Stimulated activated CD4-positive, alpha-beta T cell treated with anti-CD3 and anti-CD28 coated beads, Interleukin-12 subunit alpha, Interleukin-12 subunit beta, amount 100 ng/mL, for 24 hours (primary cell): ENCODE measurements around the gene RANBP3.
A peak's percentile ranks its signal among the peaks of the same experiment; 100 is the strongest.
"Not testable (repeated sequence)": the region's sequence is repeated elsewhere in the genome, so short reads cannot be mapped to it uniquely, and the experiment has no call there.

Source experiments
- DNase-seq, 2 experiments: peaks; one replicate each; pipeline ENCODE4 v3.0.0-alpha.2; 2020; ENCODE audit warnings: low read depth in 2 of 2

Gene RANBP3

DNA sequence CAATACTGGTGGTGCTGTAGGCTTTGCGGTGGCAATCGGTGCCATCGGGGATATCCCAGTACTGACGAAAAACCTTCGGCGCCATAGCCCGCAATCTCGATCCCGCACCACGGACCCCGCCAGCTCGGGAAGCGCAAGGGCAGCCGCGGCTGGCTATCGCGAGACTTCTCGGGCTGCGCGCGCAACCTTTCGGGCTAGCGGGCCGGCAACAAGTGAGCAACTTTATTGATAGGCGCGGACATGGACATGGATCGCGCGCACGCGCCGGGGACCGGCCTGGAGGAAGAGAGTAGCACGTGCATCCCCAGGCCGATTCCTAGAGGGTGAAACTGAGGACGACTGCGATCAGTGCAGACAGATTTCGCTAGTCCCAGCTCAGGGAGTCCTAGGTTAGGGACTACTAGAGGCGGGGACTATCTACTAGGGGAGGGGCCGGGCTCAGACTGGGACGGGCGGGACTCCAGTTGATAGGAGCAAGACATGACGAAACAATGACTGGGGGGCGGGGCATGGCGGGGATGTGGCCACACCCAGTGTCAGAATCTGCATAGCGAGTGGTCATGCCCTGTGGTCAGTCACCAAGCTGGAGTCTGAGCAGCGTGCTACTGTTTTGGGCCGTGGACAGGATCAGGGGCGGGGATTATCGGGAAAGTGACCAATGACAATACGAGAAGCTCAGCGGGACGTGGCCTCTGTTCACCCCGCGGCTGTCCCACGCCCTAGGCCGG, 74.2 kb downstream of the RANBP3 start, which contains the start of gene NDUFA11:
TSS of gene NDUFA11 (minus strand) at position 167 of the 728 bp plus-strand sequence. CDS start at position 85, 82 bp downstream.
- DNase-seq: peak; percentile 94 to 97

- no peak for DNase-seq
Measured at GRCh38 chr19:5903056-5903623, 74.8 kb downstream of the RANBP3 start.

DNA sequence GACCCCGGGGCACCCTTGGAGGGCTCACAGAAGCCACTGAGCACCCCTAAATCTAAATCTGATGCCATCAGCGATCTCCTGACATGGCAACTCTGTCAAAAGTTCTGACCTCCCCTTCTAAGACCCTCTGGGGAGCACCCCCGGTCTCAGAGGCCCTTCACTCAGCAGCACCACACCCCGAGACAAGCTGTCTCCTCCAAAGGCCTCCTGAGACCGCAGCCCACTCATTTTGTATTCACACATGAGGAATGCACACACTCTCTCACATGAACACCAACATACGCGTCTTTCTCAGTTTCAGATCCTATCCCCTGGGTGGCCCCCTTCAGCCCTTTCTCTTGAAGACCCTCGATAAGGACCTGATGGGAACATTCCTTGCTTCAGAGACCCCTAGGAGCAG, 77.0 kb downstream of the RANBP3 start:
- no peak for DNase-seq

DNA sequence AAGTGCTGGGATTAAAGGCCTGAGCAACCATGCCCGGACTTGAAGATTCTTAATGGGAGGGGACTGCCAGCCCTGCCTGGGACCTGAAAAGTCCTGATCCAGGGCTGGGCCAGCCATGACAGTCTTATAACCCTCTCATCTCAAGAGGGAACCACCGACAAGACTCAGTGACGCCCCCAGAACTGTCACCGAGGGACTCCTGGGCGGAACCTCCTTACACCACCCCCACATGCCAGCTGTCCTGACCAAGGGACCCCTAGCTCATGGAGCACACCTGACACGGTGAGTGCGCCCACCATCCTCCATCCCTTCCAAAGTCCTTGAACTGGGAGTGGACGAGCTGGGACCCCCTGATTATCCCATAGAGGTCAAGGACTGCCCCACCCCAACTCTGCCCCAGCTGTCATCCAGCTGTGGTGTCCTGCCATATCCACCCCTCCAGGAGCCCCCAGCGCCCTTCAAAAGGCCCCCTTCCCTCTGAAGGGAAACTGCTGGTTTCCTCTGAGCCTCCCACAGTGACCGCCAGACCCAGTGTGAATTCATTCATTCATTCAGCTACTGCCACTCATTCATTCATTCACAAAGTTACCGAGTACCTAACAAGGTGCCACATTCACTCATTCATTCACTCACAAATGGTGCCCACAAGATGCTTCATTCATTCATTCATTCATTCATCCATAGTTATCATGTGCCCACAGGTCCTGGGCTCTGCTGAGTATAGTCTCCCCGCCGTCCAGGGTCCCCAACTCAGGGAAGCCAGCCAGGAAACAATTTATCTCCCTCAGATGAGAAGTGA, 78.0 kb downstream of the RANBP3 start:
- DNase-seq: no peak

DNA sequence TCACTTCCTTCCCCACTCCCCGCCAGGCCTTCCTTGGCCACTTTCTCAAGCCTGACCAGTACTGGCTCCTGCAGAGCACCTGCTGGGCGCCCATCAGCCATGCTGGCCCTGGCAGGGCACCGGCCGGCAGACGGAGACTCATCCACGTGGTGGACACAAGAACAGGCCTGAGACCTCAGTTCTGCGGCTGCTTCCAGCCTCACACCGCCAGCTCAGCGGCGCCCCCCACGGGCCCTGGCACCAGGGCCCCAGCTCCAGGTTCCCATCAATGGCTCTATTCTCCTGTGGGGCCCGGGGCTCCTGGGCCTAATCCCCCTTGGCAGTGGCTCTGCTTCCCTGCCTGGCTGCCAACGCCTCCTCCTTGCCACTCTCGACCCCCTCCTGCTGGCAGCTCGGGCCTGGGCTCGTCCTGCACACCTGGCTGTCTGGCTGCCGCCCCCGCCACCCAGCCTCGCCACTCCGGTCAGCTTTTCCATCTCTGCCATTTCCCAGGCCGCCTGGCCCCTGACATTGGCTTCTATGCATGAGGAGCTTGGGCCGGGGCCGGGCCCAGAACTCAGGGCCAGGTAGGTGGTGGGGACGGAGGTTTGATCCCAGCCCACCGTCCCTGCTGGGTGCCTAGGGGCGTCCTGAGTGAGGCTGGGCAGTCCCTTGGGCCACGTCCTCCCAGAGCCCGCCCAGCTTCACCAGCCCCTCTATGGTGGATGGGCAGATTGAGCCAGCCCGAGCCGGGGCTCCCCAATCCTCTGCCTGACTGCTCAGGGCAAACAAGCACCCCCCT, 80.6 kb downstream of the RANBP3 start:
- DNase-seq: no peak

DNA sequence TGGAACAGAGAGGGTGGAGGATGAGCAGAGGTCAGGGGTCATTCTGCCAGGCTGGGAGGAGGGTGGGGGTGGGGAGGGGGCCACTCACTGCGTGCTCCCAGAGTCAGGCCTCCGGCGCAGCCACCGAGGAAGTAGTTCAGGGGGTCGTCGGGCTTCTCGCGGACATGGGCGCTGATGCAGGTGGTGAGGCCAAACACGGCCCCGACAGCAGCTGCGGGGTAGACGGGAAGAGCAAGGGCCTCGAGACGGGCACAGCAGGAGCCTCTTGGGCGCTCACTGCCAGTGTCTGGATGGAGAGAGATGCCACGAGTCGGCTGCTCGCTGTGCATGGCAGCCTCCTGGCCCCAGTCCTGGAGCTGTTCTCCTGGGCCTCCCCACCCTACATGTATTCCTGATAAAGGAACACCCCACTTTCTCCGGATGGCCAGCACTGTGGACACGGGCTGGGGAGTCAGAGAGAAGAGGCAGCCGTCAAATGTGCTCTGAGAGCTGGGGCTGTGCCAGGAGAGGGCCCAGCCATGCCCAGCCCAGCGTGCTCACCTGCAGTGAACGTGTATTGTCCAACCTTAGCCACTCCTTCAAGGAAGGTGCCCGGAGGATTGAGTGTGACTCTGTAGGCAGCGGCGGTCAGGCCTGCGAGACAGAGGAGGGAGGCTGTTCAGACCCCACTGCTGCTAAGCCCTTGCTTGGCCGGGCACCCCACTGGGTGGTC, 81.4 kb downstream of the RANBP3 start:
- no peak for DNase-seq

- no peak for DNase-seq
Measured at GRCh38 chr19:5895890-5896289, 82.0 kb downstream of the RANBP3 start.

- DNase-seq: no peak
Measured at GRCh38 chr19:5895409-5895808, 82.5 kb downstream of the RANBP3 start.

GRCh38 chr19:5894704-5895349, 83.1 kb downstream of the RANBP3 start:
- DNase-seq: no peak

DNA sequence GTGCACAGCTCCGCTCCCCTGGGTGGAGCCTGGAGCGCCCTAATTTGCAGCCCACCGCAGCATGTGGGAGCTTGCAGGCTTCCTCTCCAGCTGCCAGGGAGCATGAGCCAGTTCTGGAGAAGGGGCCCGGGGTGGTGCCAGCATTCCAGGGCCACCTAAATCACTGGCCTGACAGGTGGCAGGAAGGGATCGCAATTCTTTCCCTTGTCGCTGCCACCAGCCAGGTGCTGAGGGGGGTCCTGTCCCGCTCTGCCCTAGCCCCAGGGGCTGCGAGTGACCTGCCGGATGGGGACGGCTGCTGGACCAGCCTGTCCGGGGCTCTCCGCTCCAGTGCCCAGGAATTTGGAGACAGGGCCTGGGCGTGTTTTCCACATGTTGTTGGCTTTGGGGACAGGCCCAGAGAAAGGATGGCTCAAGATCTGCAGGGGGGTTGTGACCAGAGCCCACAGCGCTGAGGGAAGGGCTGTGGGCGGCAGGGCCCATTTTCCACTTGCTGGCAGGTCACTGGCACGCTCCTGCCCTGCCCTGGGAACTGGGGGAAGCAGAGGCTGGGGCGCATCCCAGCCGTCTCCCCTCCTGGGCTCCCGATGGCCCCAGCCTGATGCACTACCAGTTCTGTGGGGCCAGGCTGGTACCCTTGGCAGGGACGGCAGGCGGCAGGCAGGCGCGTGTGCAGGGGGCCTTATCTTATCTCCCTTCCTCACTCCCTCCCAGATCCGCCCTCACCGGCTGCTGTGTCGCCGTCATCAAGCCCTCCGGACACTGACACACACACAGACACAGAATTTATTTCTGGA, 83.8 kb downstream of the RANBP3 start:
- DNase-seq: no peak

GRCh38 chr19:5893296-5893903, 84.5 kb downstream of the RANBP3 start:
- no peak for DNase-seq

GRCh38 chr19:5892772-5893275, 85.1 kb downstream of the RANBP3 start:
- no peak for DNase-seq

DNA sequence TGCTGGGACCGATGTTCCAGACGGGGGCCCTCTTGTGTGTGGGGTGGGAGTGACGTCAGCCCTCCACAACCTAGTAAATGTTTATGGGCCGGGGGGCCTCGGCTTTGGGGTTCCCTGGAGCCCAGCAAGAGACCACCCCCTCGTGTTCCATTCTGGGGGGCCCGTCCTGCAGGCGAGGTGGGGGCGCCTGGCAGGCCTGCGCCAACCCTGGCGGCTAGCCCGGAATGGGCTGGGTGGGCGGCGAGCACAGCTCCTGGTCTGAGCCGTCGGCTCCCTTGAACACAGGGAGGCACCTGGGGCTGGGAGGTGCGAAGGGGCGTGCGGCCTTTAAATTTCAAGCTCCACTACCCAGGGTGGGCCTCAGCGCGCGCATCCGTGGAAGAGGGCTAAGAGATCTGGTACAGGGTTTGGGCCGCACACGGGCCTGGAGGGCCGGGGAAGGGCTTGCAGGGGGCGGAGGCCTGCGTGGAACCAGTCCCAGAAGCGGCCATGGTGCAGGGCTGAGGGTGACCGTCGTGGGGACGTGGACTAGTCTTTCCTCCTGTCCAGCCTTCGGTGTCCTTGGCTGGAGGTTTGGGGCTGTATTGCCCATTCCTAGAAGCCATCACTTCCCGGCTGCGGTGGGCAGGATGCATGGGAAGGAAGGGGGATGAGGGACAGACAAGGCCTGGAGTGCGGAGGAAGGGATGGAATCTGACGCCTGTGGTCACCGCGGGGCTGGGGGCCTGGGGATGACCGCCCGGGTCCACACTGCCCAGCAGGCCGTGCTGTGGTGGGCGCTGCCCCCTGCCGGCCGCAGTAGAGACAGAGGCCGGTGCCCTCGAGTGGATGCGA, 85.8 kb downstream of the RANBP3 start:
- DNase-seq: no peak

DNA sequence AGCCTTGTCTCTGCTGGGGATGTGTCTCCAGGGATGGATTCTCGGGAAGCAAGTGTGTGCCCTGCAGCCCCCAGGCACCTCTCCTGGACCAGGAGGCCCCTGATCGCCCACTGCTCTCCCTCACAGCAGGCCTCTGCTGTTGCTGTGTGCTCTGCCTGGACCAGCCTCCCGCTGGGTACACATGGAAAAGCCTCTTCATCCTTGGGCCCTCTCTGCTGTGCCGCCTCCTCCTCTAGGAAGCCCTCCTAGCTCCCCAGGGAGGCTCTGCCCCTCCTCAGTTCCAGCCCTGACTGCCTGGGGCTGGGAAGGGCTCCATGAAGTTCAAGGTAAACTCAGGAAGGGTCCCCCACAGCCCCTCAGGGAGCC, 86.4 kb downstream of the RANBP3 start:
- no peak for DNase-seq

- no peak for DNase-seq
Measured at GRCh38 chr19:5890099-5890498, 87.8 kb downstream of the RANBP3 start.

GRCh38 chr19:5889288-5889971, 88.5 kb downstream of the RANBP3 start:
- DNase-seq: no peak

DNA sequence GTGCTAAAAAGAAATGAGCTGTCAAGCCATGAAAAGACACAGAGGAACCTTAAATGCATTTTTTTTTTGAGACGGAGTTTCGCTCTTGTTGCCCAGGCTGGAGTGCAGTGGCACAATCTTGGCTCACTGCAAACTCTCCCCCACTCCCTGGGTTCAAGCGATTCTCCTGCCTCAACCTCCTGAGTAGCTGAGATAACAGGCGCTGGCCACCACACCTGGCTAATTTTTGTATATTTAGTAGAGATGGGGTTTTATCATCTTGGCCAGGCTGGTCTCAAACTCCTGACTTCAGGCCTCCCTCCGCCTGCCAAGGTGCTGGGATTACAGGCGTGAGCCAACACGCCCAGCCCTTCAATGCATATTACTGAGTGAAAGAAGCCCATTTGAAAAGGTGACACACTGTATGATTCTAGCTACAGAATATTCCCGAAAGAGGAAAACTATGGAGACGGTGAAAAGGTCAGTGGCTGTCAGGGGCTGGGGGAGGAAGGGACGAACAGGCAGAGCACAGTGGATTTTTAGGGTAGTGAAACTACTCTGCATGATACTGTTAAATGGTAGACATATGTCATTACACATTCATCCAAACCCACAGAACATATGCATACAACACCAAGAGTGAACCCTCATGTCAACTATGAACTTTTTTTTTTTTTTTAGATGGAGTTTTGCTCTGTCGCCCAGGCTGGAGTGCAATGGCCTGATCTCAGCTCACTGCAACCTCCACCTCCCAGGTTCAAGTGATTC, 93.7 kb downstream of the RANBP3 start:
- DNase-seq: not testable (repeated sequence)
